Measurements from ENCODE around the gene ANKS1B.

ANKS1B gene

DNA sequence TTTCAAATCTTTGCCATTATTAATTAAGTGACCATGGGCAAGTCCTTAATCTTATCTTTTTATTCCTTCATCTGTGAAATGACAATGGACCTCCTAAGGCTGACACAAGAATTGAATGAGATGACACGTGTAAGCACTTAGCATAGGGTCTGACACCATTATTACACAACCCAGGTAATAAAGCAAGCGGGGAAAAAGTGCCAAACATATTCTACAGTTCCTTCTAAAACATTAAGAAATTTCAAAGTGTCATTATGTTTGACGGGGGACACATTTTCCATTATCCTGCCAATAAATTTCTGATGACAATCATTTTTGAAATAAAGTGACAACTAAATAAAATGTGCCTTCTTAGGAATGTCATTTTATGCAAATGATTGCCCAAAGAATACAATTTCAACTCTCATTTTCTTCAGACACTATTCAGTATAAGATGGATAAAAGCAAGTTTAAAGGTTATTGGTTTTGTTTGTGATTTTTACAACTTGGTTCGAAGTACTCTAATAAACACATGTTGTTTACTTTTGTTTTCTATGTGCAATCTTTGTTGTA is 3.0 kb downstream of the ANKS1B start:
- DNase-seq (no peak), ATAC-seq (no peak)
- Mint-ChIP-seq H3K9me3 (no peaks in the 10 kb centered on the region), H3K27ac (no peak overlapping the region), H3K36me3 (ENCODE audit: low read depth) (no peaks in the 10 kb centered on the region), H3K4me1 (peaks cover 5% of the 10 kb centered on the region), H3K27me3 (peaks cover 59% of the 10 kb centered on the region), H3K4me3 (no peak overlapping the region)

GRCh38 chr12:99979471-99979870 is 5.3 kb downstream of the ANKS1B start:
- peaks cover 41% of the 10 kb centered on the region for H3K27me3 Mint-ChIP-seq
- H3K4me3 Mint-ChIP-seq: no peak overlapping the region
- H3K27ac Mint-ChIP-seq: no peak overlapping the region
- no peak for ATAC-seq
- H3K9me3 Mint-ChIP-seq: no peaks in the 10 kb centered on the region
- H3K4me1 Mint-ChIP-seq: no peaks in the 10 kb centered on the region
- no peak for DNase-seq
- H3K36me3 Mint-ChIP-seq (ENCODE audit: low read depth): no peaks in the 10 kb centered on the region

DNA sequence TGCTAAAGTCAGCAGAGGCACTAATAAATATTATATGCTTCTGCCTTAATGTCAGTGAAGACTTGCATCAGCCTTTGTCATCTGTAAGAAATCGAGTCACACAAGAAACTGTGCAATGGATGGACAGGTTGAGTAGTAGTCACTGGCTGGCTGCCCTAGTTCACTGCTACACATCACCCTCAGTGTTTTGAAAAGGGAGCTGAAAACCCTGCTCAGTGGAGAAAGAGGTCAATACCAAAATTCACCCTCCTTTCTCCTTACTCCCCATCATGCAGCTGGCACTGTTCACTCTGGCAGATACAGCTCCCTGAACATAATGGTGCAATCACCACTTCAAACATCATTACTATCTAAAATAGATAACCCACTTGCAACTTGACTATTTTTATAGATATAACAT is 6.6 kb downstream of the ANKS1B start:
- H3K4me1 Mint-ChIP-seq: no peaks in the 10 kb centered on the region
- H3K4me3 Mint-ChIP-seq: no peak overlapping the region
- H3K27ac Mint-ChIP-seq: no peak overlapping the region
- peaks cover 29% of the 10 kb centered on the region for H3K27me3 Mint-ChIP-seq
- no peaks in the 10 kb centered on the region for H3K36me3 Mint-ChIP-seq (ENCODE audit: low read depth)
- DNase-seq: no peak
- no peak for ATAC-seq
- no peaks in the 10 kb centered on the region for H3K9me3 Mint-ChIP-seq

- H3K27ac Mint-ChIP-seq: no peak overlapping the region
- no peaks in the 10 kb centered on the region for H3K9me3 Mint-ChIP-seq
- H3K4me3 Mint-ChIP-seq: no peak overlapping the region
- ATAC-seq (no peak), DNase-seq (no peak)
- no peaks in the 10 kb centered on the region for H3K4me1 Mint-ChIP-seq
- H3K36me3 Mint-ChIP-seq (ENCODE audit: low read depth): no peaks in the 10 kb centered on the region
- H3K27me3 Mint-ChIP-seq: peaks cover 22% of the 10 kb centered on the region
Measured at GRCh38 chr12:99977550-99977949, 7.2 kb downstream of the ANKS1B start.

GRCh38 chr12:99976762-99977161 is 8.0 kb downstream of the ANKS1B start:
- Mint-ChIP-seq H3K27me3 (peaks cover 15% of the 10 kb centered on the region), H3K4me1 (no peaks in the 10 kb centered on the region), H3K4me3 (no peak overlapping the region), H3K27ac (no peak overlapping the region), H3K36me3 (ENCODE audit: low read depth) (no peaks in the 10 kb centered on the region), H3K9me3 (no peaks in the 10 kb centered on the region)
- no peak for DNase-seq
- no peak for ATAC-seq

GRCh38 chr12:99975321-99975720 is 9.4 kb downstream of the ANKS1B start:
- Mint-ChIP-seq H3K36me3 (ENCODE audit: low read depth) (no peaks in the 10 kb centered on the region), H3K4me1 (no peaks in the 10 kb centered on the region), H3K27ac (no peak overlapping the region), H3K4me3 (no peak overlapping the region), H3K27me3 (peaks cover 12% of the 10 kb centered on the region), H3K9me3 (no peaks in the 10 kb centered on the region)
- ATAC-seq (no peak), DNase-seq (no peak)

- Mint-ChIP-seq H3K4me1 (no peaks in the 10 kb centered on the region), H3K27me3 (peaks cover 5% of the 10 kb centered on the region)
Measured at GRCh38 chr12:99974146-99974545, 10.6 kb downstream of the ANKS1B start.

DNA sequence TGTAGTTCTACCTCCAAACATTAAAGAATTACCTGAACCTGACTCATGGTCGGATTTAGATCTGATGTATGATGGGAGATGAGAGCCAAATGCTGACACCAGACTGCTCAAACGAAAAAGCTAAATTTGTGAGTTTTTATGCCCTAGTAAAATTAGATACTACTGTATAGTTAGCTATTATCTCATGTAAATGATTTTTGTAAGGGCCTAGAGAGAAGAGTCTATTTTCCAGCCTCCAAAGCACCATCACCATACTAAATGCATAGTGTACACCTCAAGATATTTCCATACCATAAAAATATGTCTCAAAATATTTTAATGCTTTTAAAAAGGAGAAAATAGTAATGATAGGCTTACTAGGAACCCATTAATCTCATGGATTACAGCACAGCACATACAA is 18.3 kb downstream of the ANKS1B start:
- Mint-ChIP-seq H3K9me3 (no peaks in the 10 kb centered on the region), H3K27ac (no peak overlapping the region), H3K4me1 (no peaks in the 10 kb centered on the region), H3K36me3 (ENCODE audit: low read depth) (no peaks in the 10 kb centered on the region), H3K4me3 (no peak overlapping the region), H3K27me3 (peaks cover 5% of the 10 kb centered on the region)
- no peak for DNase-seq
- ATAC-seq: no peak

More at GRCh38 chr12:99974146-99974545, 10.6 kb downstream of the ANKS1B start:
- DNase-seq: no peak
- Mint-ChIP-seq H3K4me3 (no peak overlapping the region), H3K27ac (no peak overlapping the region), H3K9me3 (no peaks in the 10 kb centered on the region), H3K36me3 (ENCODE audit: low read depth) (no peaks in the 10 kb centered on the region)
- ATAC-seq: no peak

DNA sequence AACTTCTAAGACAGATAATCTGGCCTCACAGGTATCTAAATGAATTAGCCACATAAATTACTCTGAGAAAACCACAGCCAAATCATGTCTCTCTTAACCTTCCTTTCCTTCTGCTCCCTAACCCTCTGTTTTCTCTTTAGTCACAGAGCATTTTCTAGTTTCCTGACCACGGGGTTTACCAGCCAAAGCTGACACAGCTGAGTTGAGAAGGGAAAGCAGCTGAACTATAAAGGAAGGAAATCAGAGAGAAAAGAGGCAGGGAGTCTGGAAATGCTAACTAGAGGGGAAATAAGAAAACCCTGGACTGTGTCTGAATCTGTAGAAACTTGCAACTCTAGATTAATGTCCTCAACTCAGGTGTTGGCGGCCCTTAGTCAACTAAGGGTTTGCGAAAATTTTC is 24.4 kb downstream of the ANKS1B start:
- no peaks in the 10 kb centered on the region for H3K4me1 Mint-ChIP-seq
- H3K36me3 Mint-ChIP-seq (ENCODE audit: low read depth): no peaks in the 10 kb centered on the region
- H3K4me3 Mint-ChIP-seq: no peak overlapping the region
- ATAC-seq (no peak), DNase-seq (no peak)
- H3K27ac Mint-ChIP-seq: no peak overlapping the region
- peaks cover 2% of the 10 kb centered on the region for H3K27me3 Mint-ChIP-seq
- H3K9me3 Mint-ChIP-seq: no peaks in the 10 kb centered on the region

- ATAC-seq (no peak), DNase-seq (no peak)
- Mint-ChIP-seq H3K4me3 (no peak overlapping the region), H3K9me3 (no peaks in the 10 kb centered on the region), H3K4me1 (no peaks in the 10 kb centered on the region), H3K27ac (no peak overlapping the region), H3K27me3 (peaks cover 2% of the 10 kb centered on the region), H3K36me3 (ENCODE audit: low read depth) (no peaks in the 10 kb centered on the region)
Measured at GRCh38 chr12:99959549-99960170, 25.1 kb downstream of the ANKS1B start.

- H3K9me3 Mint-ChIP-seq: no peaks in the 10 kb centered on the region
Measured at GRCh38 chr12:99957866-99958466, 26.8 kb downstream of the ANKS1B start.

GRCh38 chr12:99954724-99955123 is 30.0 kb downstream of the ANKS1B start:
- H3K27me3 Mint-ChIP-seq: peaks cover 2% of the 10 kb centered on the region
- H3K27ac Mint-ChIP-seq: no peak overlapping the region
- no peaks in the 10 kb centered on the region for H3K36me3 Mint-ChIP-seq (ENCODE audit: low read depth)
- H3K4me3 Mint-ChIP-seq: no peak overlapping the region
- ATAC-seq (no peak), DNase-seq (no peak)
- no peaks in the 10 kb centered on the region for H3K4me1 Mint-ChIP-seq
- H3K9me3 Mint-ChIP-seq: no peaks in the 10 kb centered on the region

More at GRCh38 chr12:99957866-99958466, 26.8 kb downstream of the ANKS1B start:
- DNase-seq (no peak), ATAC-seq (no peak)
- Mint-ChIP-seq H3K4me1 (no peaks in the 10 kb centered on the region), H3K27me3 (peaks cover 2% of the 10 kb centered on the region), H3K4me3 (no peak overlapping the region), H3K36me3 (ENCODE audit: low read depth) (no peaks in the 10 kb centered on the region), H3K27ac (no peak overlapping the region)

DNA sequence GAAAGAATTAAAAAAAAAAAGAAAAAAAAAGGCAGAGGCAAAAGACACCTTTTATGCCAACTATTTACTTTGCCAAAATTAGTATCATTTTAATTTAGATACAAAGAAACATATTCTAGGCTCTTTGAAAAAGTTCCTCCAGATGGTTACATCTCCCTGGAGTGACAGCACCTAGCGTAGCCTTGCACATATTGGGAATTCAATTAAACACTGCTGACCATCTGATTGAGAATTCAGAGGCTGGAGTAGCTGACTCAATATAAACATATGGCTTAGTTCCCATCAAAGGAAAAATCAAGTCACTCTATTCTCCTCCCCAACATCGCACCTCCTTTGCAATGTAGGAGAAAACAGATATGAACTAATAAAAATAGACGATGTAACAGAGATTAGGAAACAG is 36.4 kb downstream of the ANKS1B start:
- H3K9me3 Mint-ChIP-seq: no peaks in the 10 kb centered on the region
- DNase-seq: no peak
- ATAC-seq: no peak
- no peak overlapping the region for H3K4me3 Mint-ChIP-seq
- peaks cover 2% of the 10 kb centered on the region for H3K27me3 Mint-ChIP-seq
- no peak overlapping the region for H3K27ac Mint-ChIP-seq
- no peaks in the 10 kb centered on the region for H3K36me3 Mint-ChIP-seq (ENCODE audit: low read depth)
- no peaks in the 10 kb centered on the region for H3K4me1 Mint-ChIP-seq

DNA sequence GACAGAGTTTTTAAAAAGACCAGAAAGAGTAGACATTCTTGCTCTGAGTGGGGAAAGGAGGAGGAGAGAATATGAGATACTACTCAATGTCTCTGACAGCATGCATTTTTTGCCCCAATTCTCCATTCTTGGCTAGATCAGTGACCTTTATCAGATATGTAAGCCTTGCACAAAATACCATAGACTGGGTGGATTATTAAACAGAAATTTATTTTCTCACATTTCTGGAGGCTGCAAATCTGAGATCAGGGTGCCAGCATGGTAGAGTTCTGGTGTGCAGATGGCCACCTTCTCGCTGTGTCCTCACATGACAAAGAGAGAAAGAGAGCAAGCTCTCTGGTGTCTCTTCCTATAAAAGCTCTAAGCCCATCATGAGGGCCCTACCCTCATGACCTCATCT is 38.6 kb downstream of the ANKS1B start:
- Mint-ChIP-seq H3K27ac (no peak overlapping the region), H3K27me3 (peaks cover 2% of the 10 kb centered on the region), H3K9me3 (no peaks in the 10 kb centered on the region), H3K36me3 (ENCODE audit: low read depth) (no peaks in the 10 kb centered on the region), H3K4me3 (no peak overlapping the region), H3K4me1 (no peaks in the 10 kb centered on the region)
- no peak for ATAC-seq
- DNase-seq: no peak

DNA sequence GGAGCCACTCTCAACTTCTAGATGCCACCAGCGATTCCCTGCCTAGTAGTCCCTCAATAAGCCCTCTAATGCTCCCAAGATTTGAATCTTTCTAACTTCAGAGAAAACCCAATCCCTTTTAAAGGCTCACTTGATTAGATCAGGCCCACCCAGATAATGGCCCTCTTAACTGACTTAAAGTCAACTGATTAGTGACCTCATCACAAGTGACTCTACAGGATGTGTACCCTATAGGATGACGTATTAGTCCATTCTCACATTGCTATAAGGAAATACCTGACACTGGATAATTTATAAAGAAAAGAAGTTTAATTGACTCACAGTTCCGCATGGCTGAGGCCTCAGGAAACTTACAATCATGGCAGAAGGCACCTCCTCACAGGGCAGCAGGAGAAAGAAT is 49.1 kb downstream of the ANKS1B start:
- no peaks in the 10 kb centered on the region for H3K27me3 Mint-ChIP-seq
- no peak for DNase-seq
- H3K4me1 Mint-ChIP-seq: no peaks in the 10 kb centered on the region
- H3K36me3 Mint-ChIP-seq (ENCODE audit: low read depth): no peaks in the 10 kb centered on the region
- no peaks in the 10 kb centered on the region for H3K9me3 Mint-ChIP-seq
- no peak overlapping the region for H3K27ac Mint-ChIP-seq
- no peak for ATAC-seq
- no peak overlapping the region for H3K4me3 Mint-ChIP-seq

Measured in activated naive CD8-positive, alpha-beta T cell treated with anti-CD3 and anti-CD28 coated beads, Interleukin-2, amount 50 U/mL, for 24 hours (primary cell).